ENCODE measurements around the gene PARD3.
"Not testable (repeated sequence)": the region's sequence is repeated elsewhere in the genome, so short reads cannot be mapped to it uniquely, and the experiment has no call there.

- not testable (repeated sequence) for TF ChIP-seq POLR2A, CTCF (IDR thresholded peaks at IDR 0.05)
Measured at GRCh38 chr10:34700752-34701151, 114.3 kb downstream of the PARD3 start.
